ENCODE results near the gene CD47. TPM values are rescaled to one million over a fixed set of nuclear protein-coding genes. Genes with fewer than 3 reads are reported as not detected.
A peak's percentile ranks its signal among the peaks of the same experiment; 100 is the strongest.

Gene CD47
- total RNA-seq, 1 donor from 2014 or later = 102 TPM

DNA sequence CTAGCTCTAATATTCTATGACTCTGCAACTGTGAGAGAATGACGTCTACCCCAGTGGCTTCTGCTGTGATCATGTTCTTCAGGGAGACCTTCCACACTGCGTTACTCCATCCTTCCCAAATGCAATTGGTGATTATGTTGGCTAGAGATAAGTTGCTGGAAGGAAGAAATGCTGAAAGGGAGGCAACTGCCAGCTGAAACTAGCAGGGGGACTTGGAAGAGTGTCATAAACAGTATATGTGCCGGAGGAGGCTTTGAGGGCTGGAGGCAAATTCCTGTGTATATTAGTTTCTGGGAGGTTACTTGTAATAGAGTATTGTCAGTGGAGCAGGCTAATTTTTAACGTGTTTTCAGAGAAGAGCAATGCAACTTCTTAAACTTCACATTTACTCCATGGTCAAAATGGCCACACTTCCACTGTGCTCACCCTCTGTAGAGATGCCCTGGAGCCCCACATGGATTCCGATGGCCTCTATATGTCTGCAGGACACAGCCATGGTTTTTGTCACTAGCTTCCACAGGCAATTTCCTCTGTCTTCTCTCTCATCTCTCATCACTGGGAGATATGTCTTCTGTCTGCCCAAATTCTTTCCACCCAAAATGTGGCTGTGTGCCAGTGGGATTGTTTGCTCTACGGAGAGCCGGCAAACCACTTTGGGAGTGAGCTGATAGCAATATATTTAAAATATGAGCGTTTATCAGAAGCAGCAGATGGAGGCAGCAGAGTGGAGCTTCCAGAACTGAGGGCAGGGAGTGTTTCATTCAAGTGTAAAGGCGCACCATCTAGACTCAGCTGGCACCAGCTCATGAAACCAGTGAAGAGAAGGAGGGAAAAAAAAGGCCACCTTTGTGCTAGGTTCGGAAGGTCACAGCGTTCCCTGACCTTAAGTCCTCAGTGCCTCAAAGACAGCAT, 13.3 kb upstream of the CD47 start:
- TF ChIP-seq EZH2phosphoT487 (IDR thresholded peaks at IDR 0.05) (no peak), EZH2 (IDR thresholded peaks at IDR 0.05) (no peak)
- TF ChIP-seq, protein P1, sequence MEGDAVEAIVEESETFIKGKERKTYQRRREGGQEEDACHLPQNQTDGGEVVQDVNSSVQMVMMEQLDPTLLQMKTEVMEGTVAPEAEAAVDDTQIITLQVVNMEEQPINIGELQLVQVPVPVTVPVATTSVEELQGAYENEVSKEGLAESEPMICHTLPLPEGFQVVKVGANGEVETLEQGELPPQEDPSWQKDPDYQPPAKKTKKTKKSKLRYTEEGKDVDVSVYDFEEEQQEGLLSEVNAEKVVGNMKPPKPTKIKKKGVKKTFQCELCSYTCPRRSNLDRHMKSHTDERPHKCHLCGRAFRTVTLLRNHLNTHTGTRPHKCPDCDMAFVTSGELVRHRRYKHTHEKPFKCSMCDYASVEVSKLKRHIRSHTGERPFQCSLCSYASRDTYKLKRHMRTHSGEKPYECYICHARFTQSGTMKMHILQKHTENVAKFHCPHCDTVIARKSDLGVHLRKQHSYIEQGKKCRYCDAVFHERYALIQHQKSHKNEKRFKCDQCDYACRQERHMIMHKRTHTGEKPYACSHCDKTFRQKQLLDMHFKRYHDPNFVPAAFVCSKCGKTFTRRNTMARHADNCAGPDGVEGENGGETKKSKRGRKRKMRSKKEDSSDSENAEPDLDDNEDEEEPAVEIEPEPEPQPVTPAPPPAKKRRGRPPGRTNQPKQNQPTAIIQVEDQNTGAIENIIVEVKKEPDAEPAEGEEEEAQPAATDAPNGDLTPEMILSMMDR (IDR thresholded peaks at IDR 0.05) = no peak

DNA sequence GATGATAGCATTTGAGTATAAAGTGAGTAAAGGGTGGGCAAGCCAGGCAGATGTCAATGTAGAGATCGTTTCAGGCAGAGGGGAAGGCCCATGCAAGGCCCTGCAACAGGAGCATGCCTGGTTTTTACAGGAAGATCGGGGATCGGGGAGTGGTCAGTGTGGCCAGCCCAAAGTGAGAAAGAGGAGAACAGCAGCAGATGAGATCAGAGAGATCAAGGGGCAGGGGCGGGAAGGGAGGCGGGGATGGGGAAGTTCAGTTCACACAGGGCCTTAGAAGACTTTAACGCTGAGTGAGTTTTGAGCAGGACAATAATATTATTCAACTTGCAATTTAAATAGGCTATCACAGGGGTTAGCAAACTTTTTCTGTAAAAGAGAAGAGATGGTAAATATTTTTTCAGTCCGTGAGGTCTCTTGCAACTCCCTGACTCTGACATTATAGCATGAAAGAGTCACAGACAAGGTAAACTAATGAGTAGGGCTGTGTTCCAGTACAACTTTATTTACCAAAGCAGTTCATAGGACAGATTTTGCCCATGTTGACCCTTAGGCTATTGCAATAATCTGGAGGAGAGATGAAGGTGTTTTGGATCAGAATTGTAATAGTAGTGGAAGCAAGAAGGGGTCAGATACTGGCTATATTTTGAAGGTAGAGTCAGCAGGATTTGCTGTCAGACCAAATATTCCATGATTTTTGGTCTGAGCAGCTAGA, 12.4 kb upstream of the CD47 start:
- Mint-ChIP-seq H3K36me3 (no peaks in the 10 kb centered on the region), H3K27ac (peak overlapping the region; percentile 46), H3K4me1 (peaks cover 39% of the 10 kb centered on the region), H3K27me3 (ENCODE audit: insufficient read depth, low read depth) (peaks cover 4% of the 10 kb centered on the region), H3K9me3 (no peaks in the 10 kb centered on the region), H3K4me3 (no peak overlapping the region)
- Histone ChIP-seq H3K27ac (no peak overlapping the region), H4K20me1 (ENCODE audit: low read depth) (no peaks in the 10 kb centered on the region), H3K4me3 (no peak overlapping the region), H3K36me3 (no peaks in the 10 kb centered on the region), H3K27me3 (no peaks in the 10 kb centered on the region), H3K9me3 (ENCODE audit: low read depth) (no peaks in the 10 kb centered on the region), H3K9ac (no peak overlapping the region), H3K4me1 (peaks cover 15% of the 10 kb centered on the region), H3F3A (ENCODE audit: low read depth) (no peaks in the 10 kb centered on the region), H3K4me2 (no peak overlapping the region), H3K79me2 (ENCODE audit: low read depth) (no peaks in the 10 kb centered on the region), H2AFZ (replicated peaks) (no peak overlapping the region)
- no peak for TF ChIP-seq EZH2phosphoT487 (IDR thresholded peaks at IDR 0.05)
- TF ChIP-seq, protein P1 (IDR thresholded peaks at IDR 0.05) = no peak
- no peak for TF ChIP-seq EZH2 (IDR thresholded peaks at IDR 0.05)
- DNase-seq (ENCODE audit: low spot score) = no peak

More for the DNA sequence above, 13.3 kb upstream of the CD47 start:
- H3K9ac ChIP-seq = no peak overlapping the region
- no peaks in the 10 kb centered on the region for H3K36me3 ChIP-seq
- no peaks in the 10 kb centered on the region for H3K9me3 Mint-ChIP-seq
- DNase-seq (ENCODE audit: low spot score) = no peak
- peaks cover 2% of the 10 kb centered on the region for H3K27me3 Mint-ChIP-seq (ENCODE audit: insufficient read depth, low read depth)
- H3K4me2 ChIP-seq = no peak overlapping the region
- peaks cover 38% of the 10 kb centered on the region for H3K4me1 Mint-ChIP-seq
- no peaks in the 10 kb centered on the region for H3K27me3 ChIP-seq
- no peaks in the 10 kb centered on the region for H3F3A ChIP-seq (ENCODE audit: low read depth)
- no peaks in the 10 kb centered on the region for H3K36me3 Mint-ChIP-seq
- H3K4me3 Mint-ChIP-seq = no peak overlapping the region
- H3K27ac ChIP-seq = no peak overlapping the region
- H3K4me3 ChIP-seq = no peak overlapping the region
- H3K79me2 ChIP-seq (ENCODE audit: low read depth) = no peaks in the 10 kb centered on the region
- no peak overlapping the region for H2AFZ ChIP-seq (replicated peaks)
- no peaks in the 10 kb centered on the region for H3K9me3 ChIP-seq (ENCODE audit: low read depth)
- no peak overlapping the region for H3K27ac Mint-ChIP-seq
- no peaks in the 10 kb centered on the region for H4K20me1 ChIP-seq (ENCODE audit: low read depth)
- H3K4me1 ChIP-seq = peaks cover 14% of the 10 kb centered on the region

DNA sequence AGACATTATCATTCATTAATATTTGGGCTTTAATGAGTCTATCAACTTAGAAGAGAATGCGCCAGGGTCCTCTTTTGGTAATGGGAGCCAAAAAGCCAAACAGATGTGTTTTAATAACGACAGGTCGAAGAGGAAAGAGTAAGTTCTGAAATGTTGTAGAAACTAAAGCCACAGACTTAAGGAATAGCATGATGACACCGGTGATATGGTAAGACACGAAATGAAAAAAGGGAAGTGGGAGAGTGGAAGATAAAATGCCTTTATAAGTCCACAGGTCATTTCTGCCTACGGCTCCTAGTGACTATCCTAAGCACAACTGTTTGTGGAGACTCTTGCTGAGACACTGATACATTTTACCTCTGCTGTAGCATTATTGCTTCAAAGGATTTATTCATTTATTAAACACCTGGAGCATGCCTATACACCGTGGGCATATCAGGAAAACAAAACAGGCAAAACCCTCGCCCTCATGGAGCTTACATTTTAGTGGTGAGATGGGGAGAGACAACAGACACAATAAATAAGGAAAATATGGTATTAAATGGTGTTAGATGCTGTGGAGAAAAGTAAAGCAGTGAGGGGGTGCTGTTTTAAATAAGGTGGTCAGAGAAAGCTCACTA, 11.7 kb upstream of the CD47 start:
- Mint-ChIP-seq H3K9me3 (no peaks in the 10 kb centered on the region), H3K27me3 (ENCODE audit: insufficient read depth, low read depth) (peaks cover 4% of the 10 kb centered on the region), H3K36me3 (no peaks in the 10 kb centered on the region), H3K4me1 (peaks cover 39% of the 10 kb centered on the region), H3K27ac (no peak overlapping the region), H3K4me3 (no peak overlapping the region)
- Histone ChIP-seq H3F3A (ENCODE audit: low read depth) (no peaks in the 10 kb centered on the region), H2AFZ (replicated peaks) (no peak overlapping the region), H3K27ac (no peak overlapping the region), H3K9ac (no peak overlapping the region), H3K4me3 (no peak overlapping the region), H3K36me3 (no peaks in the 10 kb centered on the region), H3K4me2 (no peak overlapping the region), H4K20me1 (ENCODE audit: low read depth) (no peaks in the 10 kb centered on the region), H3K79me2 (ENCODE audit: low read depth) (no peaks in the 10 kb centered on the region), H3K9me3 (ENCODE audit: low read depth) (no peaks in the 10 kb centered on the region), H3K27me3 (no peaks in the 10 kb centered on the region), H3K4me1 (peaks cover 15% of the 10 kb centered on the region)
- TF ChIP-seq EZH2 (IDR thresholded peaks at IDR 0.05) (no peak), EZH2phosphoT487 (IDR thresholded peaks at IDR 0.05) (no peak)
- TF ChIP-seq, protein P1 (IDR thresholded peaks at IDR 0.05) = no peak
- no peak for DNase-seq (ENCODE audit: low spot score)
